ENCODE data around the gene GPR146.

- TF ChIP-seq, protein P1, sequence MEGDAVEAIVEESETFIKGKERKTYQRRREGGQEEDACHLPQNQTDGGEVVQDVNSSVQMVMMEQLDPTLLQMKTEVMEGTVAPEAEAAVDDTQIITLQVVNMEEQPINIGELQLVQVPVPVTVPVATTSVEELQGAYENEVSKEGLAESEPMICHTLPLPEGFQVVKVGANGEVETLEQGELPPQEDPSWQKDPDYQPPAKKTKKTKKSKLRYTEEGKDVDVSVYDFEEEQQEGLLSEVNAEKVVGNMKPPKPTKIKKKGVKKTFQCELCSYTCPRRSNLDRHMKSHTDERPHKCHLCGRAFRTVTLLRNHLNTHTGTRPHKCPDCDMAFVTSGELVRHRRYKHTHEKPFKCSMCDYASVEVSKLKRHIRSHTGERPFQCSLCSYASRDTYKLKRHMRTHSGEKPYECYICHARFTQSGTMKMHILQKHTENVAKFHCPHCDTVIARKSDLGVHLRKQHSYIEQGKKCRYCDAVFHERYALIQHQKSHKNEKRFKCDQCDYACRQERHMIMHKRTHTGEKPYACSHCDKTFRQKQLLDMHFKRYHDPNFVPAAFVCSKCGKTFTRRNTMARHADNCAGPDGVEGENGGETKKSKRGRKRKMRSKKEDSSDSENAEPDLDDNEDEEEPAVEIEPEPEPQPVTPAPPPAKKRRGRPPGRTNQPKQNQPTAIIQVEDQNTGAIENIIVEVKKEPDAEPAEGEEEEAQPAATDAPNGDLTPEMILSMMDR (IDR thresholded peaks at IDR 0.05): no peak
- TF ChIP-seq POLR2A (IDR thresholded peaks at IDR 0.05) (no peak), POLR2AphosphoS5 (IDR thresholded peaks at IDR 0.05) (no peak), EP300 (IDR thresholded peaks at IDR 0.05) (no peak)
These were observed 34.1 kb upstream of the GPR146 start for GRCh38 chr7:1010226-1010625.
